Endothelial cell (in vitro differentiated cells): ENCODE data around the gene CLCF1. TPM values are rescaled to one million over a fixed set of nuclear protein-coding genes. Genes with fewer than 3 reads are reported as not detected.

Experiments
- total RNA-seq: library from RNA; stranded (reverse); fragmentation: NEBNext Ultra II Directional; extraction: Animal tissue kit (Norgen Biotek cat#: 25700); gene quantifications from one replicate; pipeline ENCODE4 v1.2.1, GENCODE V29; 2021; ENCODE audit not compliant: unreplicated experiment

The CLCF1 gene
- total RNA-seq, 1 donor from 2014 or later = 12.6 TPM

Other genes starting within 250 kb of the CLCF1 start
- 92.7 TPM for gene GRK2, start 107.1 kb downstream of the CLCF1 start, total RNA-seq
- 65.1 TPM for gene ANKRD13D, start 84.3 kb downstream of the CLCF1 start, total RNA-seq
- gene SSH3, start 70.1 kb downstream of the CLCF1 start, total RNA-seq = 7.3 TPM
- 92.1 TPM for gene POLD4, start 20.1 kb downstream of the CLCF1 start, total RNA-seq
- 18.4 TPM for gene RAD9A, start 18.4 kb upstream of the CLCF1 start, total RNA-seq
- 249 TPM for gene PPP1CA, start 28.3 kb upstream of the CLCF1 start, total RNA-seq
- gene TBC1D10C, start 30.5 kb upstream of the CLCF1 start, total RNA-seq = 13.2 TPM
- not detected for gene CARNS1, start 42.1 kb upstream of the CLCF1 start, total RNA-seq
- gene RPS6KB2, start 54.9 kb upstream of the CLCF1 start, total RNA-seq = 44.2 TPM
- 12.9 TPM for gene PTPRCAP, start 64.1 kb upstream of the CLCF1 start, total RNA-seq
- gene CORO1B, start 69.9 kb upstream of the CLCF1 start, total RNA-seq = 252 TPM
- not detected for gene GPR152, start 79.1 kb upstream of the CLCF1 start, total RNA-seq
- gene CABP4, start 81.8 kb upstream of the CLCF1 start, total RNA-seq = not detected
- 47.4 TPM for gene TMEM134, start 95.7 kb upstream of the CLCF1 start, total RNA-seq
- 32.9 TPM for gene AIP, start 109.4 kb upstream of the CLCF1 start, total RNA-seq
- gene PITPNM1, start 131.8 kb upstream of the CLCF1 start, total RNA-seq = 11.5 TPM
- 27.8 TPM for gene CDK2AP2, start 134.6 kb upstream of the CLCF1 start, total RNA-seq
- not detected for gene CABP2, start 149.8 kb upstream of the CLCF1 start, total RNA-seq
- 696 TPM for gene GSTP1, start 210.2 kb upstream of the CLCF1 start, total RNA-seq
- 191 TPM for gene NDUFV1, start 233.3 kb upstream of the CLCF1 start, total RNA-seq